GM18505 (cell line): ENCODE results near the gene ZSWIM7.

ENCODE experiments used
- ATAC-seq: cut with Tn5 transposase; IDR thresholded peaks from one replicate; pipeline ENCODE4 v1.9.1; 2021; ENCODE audit not compliant: unreplicated experiment
- POLR2A ChIP-seq: IDR thresholded peaks from 4 replicates; pipeline ENCODE4 v1.6.1; 2011; ENCODE audit warnings: borderline replicate concordance; ENCODE audit not compliant: insufficient read depth, insufficient read length; ENCODE audit errors: extremely low read depth

The ZSWIM7 gene

GRCh38 chr17:15958484-15958854 lies 41.0 kb downstream of the ZSWIM7 start:
- TF ChIP-seq POLR2A = no peak

DNA sequence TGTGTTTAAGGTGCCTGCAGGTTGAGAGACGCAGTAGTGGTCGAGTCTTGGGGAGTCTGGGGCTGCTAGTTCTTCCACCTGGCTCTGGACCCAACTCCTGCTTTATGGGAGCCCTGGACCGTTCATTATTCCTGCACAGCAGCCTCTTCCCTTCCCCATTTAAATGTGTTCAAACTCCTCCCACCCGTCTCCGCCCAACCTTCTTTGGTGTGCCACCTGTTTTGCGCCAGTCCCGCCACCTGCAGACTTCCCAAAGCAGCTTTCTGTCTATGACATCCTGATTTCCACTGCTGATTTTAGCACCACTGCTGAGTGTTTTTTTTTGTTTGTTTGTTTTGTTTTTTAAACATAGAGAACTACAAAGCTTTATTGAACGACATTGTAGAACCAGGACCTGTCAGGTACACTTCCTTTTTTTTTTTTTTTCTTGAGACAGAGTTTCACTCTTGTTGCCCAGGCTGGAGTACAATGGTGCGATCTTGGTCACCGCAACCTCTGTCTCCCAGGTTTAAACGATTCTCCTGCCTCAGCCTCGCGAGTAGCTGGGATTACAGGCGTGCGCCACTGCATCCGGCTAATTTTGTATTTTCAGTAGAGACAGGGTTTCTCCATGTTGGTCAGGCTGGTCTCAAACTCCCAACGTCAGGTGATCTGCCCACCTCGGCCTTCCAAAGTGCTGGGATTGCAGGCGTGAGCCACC lies 41.7 kb downstream of the ZSWIM7 start:
- TF ChIP-seq POLR2A = no peak
- no peak for ATAC-seq

More at GRCh38 chr17:15958484-15958854, 41.0 kb downstream of the ZSWIM7 start:
- no peak for ATAC-seq

GRCh38 chr17:15957206-15957605 lies 42.3 kb downstream of the ZSWIM7 start:
- no peak for ATAC-seq
- no peak for TF ChIP-seq POLR2A

GRCh38 chr17:15955793-15956541 lies 43.5 kb downstream of the ZSWIM7 start:
- TF ChIP-seq POLR2A = no peak
- no peak for ATAC-seq

DNA sequence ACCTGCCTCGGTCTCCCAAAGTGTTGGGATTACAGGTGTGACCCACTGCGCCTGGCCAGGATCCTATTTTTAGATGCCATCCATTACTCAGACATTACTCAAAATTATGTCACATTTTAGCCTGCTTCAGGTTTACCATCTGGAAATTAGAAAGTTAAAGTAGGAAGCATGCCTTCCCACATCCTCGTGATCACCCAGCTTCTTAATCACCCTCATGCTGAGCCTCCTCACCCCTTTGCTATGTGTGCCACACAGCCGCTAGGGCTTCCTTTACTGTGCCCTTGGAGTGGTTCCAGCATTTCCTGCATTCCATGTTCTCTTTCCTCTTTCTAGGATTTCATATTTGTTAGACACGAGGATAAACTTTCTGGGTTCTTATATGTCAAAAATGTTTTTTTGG lies 45.3 kb downstream of the ZSWIM7 start:
- TF ChIP-seq POLR2A = no peak
- ATAC-seq = no peak

GRCh38 chr17:15952916-15953790 lies 46.4 kb downstream of the ZSWIM7 start:
- ATAC-seq = no peak
- TF ChIP-seq POLR2A = no peak

GRCh38 chr17:15952048-15952532 lies 47.4 kb downstream of the ZSWIM7 start:
- no peak for TF ChIP-seq POLR2A
- no peak for ATAC-seq

GRCh38 chr17:15951368-15952047 lies 48.0 kb downstream of the ZSWIM7 start:
- ATAC-seq = no peak
- no peak for TF ChIP-seq POLR2A

DNA sequence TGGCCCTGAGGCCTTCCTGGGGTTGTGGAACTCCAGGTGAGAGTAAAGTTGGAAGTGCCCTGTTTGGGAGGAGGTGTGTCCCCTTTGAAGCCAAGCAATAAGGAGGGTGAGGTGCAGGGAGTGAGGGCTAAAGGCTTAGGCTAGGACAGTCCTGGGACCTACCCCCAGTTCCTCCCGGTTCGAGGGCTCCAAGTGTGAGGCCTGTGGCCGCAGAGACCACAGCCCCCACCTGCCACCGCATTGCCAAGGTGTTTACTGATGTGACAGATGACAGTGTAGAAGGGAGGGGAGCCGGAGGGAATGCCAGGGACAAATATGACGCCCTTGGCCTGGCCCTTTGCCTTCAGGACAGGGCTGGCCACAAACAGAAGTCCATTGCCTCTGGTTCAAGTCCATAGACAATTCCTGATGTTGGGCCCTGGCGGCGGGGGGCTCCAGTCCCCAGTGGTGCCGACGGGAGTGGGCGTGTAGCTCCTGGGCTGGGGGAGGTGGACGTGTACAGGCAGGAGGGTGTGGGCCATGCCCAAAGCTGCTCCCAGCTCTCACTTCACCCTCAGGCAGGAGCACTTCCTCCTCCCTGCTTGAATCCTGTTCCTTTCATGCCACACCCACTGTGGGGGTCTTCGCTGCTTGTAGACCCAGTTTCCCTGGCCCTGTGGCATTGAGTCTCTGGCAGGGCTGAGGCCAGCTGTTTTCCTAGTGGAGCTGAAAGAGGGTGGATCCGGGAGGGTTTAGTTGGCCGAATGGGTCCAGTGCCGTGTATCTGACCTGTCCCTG lies 51.3 kb downstream of the ZSWIM7 start:
- no peak for TF ChIP-seq POLR2A
- no peak for ATAC-seq

DNA sequence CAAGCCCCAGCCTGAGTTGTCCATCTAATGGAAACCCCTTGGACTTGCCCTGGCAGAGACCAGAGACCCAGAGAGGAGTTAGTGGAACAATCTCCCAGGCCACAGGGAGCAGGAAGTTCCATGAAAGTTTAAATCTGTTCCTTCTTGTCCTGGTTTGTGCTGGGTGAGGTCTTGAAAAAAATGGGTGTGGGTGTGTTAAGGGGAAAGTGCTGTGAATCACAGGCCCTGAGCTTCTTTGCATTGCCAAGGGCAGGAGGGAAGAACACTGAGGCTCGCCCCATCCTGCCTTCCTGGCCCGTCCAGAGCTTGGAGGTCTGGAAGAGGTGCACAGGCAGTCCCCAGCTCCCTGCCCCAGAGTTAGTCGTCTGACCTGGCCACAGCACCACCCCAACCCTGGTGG lies 52.2 kb downstream of the ZSWIM7 start:
- ATAC-seq = no peak
- no peak for TF ChIP-seq POLR2A

- no peak for ATAC-seq
- no peak for TF ChIP-seq POLR2A
These were observed 52.8 kb downstream of the ZSWIM7 start for GRCh38 chr17:15946611-15947120.
